ENCODE data around the gene MACROD1. TPM values are rescaled to one million over a fixed set of nuclear protein-coding genes. Genes with fewer than 3 reads are reported as not detected.
A peak's percentile ranks its signal among the peaks of the same experiment; 100 is the strongest.

The MACROD1 gene
- total RNA-seq, 2 donors from 2014 or later = 50.7 to 59.0 TPM

DNA sequence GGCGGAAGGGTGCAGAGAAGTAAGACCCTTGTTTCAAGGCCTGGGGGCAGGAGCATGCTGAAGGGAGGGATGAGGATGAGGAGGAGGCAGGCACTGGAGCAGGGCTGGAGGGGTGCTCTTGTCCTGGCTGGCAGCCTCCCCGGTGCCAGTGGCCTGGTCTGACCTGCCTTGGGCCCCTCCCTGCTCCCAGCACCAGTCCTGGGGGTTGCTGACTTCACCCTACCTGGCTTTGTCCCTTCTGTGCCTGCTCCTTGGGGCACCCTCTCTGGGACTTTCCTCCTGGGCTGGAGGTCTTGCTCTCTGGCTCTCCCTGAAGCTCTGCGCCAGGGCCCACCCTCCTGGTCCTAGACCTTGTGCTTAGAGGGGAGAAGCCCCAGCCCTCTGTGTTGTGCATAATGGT, 134.9 kb downstream of the MACROD1 start:
- Histone ChIP-seq H3K9me3 (no peaks in the 10 kb centered on the region), H3K4me3 (no peak overlapping the region), H3K36me3 (no peaks in the 10 kb centered on the region), H3K27ac (no peak overlapping the region), H3K27me3 (no peaks in the 10 kb centered on the region), H3K4me1 (peaks cover 0 to 17% of the 10 kb centered on the region in 2 donors)
- TF ChIP-seq, protein P1, sequence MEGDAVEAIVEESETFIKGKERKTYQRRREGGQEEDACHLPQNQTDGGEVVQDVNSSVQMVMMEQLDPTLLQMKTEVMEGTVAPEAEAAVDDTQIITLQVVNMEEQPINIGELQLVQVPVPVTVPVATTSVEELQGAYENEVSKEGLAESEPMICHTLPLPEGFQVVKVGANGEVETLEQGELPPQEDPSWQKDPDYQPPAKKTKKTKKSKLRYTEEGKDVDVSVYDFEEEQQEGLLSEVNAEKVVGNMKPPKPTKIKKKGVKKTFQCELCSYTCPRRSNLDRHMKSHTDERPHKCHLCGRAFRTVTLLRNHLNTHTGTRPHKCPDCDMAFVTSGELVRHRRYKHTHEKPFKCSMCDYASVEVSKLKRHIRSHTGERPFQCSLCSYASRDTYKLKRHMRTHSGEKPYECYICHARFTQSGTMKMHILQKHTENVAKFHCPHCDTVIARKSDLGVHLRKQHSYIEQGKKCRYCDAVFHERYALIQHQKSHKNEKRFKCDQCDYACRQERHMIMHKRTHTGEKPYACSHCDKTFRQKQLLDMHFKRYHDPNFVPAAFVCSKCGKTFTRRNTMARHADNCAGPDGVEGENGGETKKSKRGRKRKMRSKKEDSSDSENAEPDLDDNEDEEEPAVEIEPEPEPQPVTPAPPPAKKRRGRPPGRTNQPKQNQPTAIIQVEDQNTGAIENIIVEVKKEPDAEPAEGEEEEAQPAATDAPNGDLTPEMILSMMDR (IDR thresholded peaks at IDR 0.05) = no peak
- no peak for DNase-seq (ENCODE audit: low spot score)

DNA sequence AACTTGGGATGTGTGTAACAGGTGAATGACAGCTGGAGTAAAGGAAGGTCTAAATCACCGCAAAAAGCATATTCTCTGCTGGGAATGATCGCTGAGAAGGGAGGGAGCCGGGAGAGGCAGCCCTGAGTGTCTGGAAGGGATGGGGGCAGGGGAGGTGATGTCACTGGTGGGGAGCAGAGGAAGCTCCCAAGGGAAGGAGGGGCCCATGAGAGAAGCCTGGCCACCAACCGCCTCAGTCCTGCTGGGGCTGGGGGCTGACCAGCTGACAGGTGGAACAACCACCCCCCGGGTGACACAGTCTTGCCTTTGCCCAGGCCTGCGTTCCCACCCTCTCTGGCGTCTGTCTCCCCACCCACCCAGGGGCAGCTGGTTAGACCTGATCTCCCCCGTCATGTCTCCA, 136.1 kb downstream of the MACROD1 start:
- no peaks in the 10 kb centered on the region for H3K36me3 ChIP-seq
- H3K4me3 ChIP-seq = no peak overlapping the region
- TF ChIP-seq, protein P1 (IDR thresholded peaks at IDR 0.05) = no peak
- H3K27ac ChIP-seq = no peak overlapping the region
- no peak for DNase-seq (ENCODE audit: low spot score)
- no peaks in the 10 kb centered on the region for H3K27me3 ChIP-seq
- no peaks in the 10 kb centered on the region for H3K9me3 ChIP-seq
- peaks cover 0 to 9% of the 10 kb centered on the region in 2 donors for H3K4me1 ChIP-seq

DNA sequence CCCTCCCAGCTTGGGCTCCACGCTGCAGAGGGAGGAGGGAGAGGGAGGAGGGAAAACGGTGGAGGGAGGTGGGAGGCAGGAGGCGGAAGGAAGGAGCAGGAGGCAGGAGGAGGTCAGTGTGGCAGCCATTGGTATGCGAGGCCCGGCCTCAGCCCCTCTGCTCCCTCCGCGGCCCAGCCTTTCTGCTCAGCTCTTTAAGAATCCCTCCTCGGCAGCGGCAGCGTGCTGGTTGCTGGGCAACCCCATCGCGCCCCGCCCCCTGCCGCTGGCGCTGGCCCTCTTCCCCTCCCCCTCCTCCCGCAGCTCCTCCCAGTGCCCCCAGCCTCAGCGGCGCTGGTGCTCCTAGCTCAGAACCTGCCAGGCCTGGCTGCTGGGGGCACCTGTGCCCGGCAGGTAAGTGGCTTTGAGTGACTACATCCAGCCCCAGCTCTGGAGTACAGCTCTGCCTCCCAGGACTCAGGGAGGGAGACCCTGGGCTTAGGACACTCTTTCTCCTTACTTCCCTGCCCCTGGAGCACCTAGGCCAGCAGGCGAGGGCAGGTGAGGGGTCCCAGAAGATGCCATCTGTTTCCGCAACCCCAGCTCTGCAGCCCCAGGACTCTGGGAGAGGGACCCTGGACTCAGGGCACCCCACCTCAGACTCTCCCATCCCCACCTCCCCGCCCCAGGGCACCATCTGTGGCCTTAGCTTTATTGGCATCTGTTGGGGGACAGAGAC, 137.4 kb downstream of the MACROD1 start:
- H3K9me3 ChIP-seq = no peaks in the 10 kb centered on the region
- H3K27ac ChIP-seq = no peak overlapping the region
- no peaks in the 10 kb centered on the region for H3K36me3 ChIP-seq
- no peak for DNase-seq (ENCODE audit: low spot score)
- H3K4me1 ChIP-seq = peaks cover 0 to 9% of the 10 kb centered on the region in 2 donors
- H3K27me3 ChIP-seq = no peaks in the 10 kb centered on the region
- TF ChIP-seq, protein P1 (IDR thresholded peaks at IDR 0.05) = no peak
- H3K4me3 ChIP-seq = peak overlapping the region in 1 of 2 donors; percentile 13

DNA sequence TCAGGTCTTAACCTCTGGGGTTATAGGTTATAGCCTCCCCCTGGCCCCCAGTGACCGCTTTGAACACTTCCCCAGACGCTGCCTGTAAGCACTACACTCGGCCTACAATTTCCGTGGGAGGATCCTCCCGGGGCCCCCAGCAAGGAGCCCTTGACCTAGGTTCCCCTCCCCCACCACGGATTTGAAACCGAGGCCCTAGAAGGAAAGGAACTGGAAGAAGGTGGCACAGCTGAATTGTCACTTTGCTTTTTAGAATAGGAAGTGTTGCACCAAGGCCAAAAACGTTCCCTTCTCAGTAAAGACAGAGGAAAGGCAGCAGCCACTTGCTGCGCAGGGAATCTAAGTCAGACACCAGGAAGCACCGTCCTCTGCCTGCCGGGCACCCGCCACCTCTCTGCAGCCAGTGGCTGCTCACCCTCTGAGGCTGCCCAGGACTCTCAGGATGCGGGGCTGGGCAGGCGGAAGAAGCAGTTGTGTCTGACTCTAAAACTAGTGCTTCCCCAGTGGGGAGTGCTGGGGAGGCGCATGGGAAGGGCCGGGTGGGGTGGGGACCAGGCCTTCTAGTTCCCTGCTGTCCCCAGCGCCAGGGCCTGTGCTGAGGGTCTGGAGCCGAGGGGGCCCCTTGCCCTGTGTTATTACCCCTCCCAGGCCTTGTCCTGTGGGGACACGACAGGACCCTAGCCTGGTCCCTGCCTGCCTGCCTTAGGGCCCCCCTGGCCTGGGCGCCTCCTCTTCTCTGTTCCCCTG, 138.1 kb downstream of the MACROD1 start:
- no peaks in the 10 kb centered on the region for H3K36me3 ChIP-seq
- TF ChIP-seq, protein P1 (IDR thresholded peaks at IDR 0.05) = no peak
- DNase-seq (ENCODE audit: low spot score) = no peak
- no peaks in the 10 kb centered on the region for H3K27me3 ChIP-seq
- peak overlapping the region in 1 of 2 donors; percentile 13 for H3K4me3 ChIP-seq
- H3K4me1 ChIP-seq = peaks cover 0 to 9% of the 10 kb centered on the region in 2 donors
- no peaks in the 10 kb centered on the region for H3K9me3 ChIP-seq
- no peak overlapping the region for H3K27ac ChIP-seq

DNA sequence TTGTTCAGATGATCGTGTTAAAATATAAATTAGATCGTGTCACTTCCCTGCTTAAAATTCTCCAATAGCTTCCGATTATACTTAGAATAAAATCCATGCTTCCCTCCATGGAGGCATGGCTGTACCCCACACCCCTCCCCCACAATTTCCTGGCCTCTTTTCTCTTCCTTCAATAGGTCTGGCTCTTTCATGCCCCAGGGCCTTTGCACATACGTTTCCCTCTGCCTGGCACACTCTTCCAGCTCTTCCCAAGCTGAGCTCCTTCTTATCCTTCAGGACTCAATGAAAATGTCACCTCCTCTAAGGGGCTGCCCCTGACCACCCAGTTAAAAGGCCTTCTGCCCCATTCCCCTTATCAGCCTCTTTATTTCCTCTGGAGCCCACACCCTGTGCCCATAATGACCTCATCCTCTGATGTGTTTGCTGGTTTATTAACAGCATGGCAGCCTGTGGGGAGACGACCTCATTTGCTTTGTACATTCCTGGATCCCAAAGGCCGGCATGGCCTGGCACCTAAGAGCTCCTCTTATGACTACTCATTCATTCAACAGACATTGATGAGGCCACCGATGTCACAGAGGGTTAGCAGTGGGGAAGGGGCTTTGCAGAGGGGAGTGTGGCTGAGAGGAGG, 139.2 kb downstream of the MACROD1 start:
- Histone ChIP-seq H3K36me3 (no peaks in the 10 kb centered on the region), H3K27ac (no peak overlapping the region), H3K9me3 (no peaks in the 10 kb centered on the region), H3K4me3 (no peak overlapping the region), H3K27me3 (no peaks in the 10 kb centered on the region), H3K4me1 (peaks cover 0 to 14% of the 10 kb centered on the region in 2 donors)
- no peak for DNase-seq (ENCODE audit: low spot score)
- TF ChIP-seq, protein P1 (IDR thresholded peaks at IDR 0.05) = no peak
